Gastroesophageal sphincter (tissue), 4 donors: ENCODE results near the gene HLA-B. TPM values are rescaled to one million over a fixed set of nuclear protein-coding genes. Genes with fewer than 3 reads are reported as not detected.

Source experiments
- ATAC-seq: fragments of 150-250 bp; one replicate; pipeline ENCODE4 v1.9.1; 2016; ENCODE audit warnings: mild to moderate bottlenecking, moderate library complexity
- H3K27ac ChIP-seq, 4 donors: fragments of 200-600 bp; sonication (generic) in 3 of 4; 1 replicate in 3 of 4; 2 replicates in 1 of 4; pipeline ENCODE4 v1.5.1; 2016 to 2019
- H3K27me3 ChIP-seq: fragments of 200-600 bp; sonication (generic); one replicate; pipeline ENCODE4 v1.5.1; 2019
- H3K36me3 ChIP-seq, 2 donors: fragments of 200-600 bp; sonication (generic); one replicate each; pipeline ENCODE4 v1.5.1; 2019; ENCODE audit warnings: control low read depth in 1 of 2
- H3K4me1 ChIP-seq, 3 donors: fragments of 200-600 bp; sonication (generic); 1 replicate in 2 of 3; 2 replicates in 1 of 3; pipeline ENCODE4 v1.5.1; 2016 to 2019; ENCODE audit warnings: control low read depth in 2 of 3
- H3K4me3 ChIP-seq, 2 donors: fragments of 200-600 bp; sonication (generic); one replicate each; pipeline ENCODE4 v1.5.1; 2019; ENCODE audit warnings: mild to moderate bottlenecking in 1 of 2, moderate library complexity in 1 of 2
- H3K9me3 ChIP-seq, 3 donors: fragments of 200-600 bp; sonication (generic); one replicate each; pipeline ENCODE4 v1.5.1; 2017 to 2019; ENCODE audit warnings: control low read depth in 2 of 3
- CTCF ChIP-seq, 4 experiments: fragments of 200-600 bp in 2 of 4; fragments of 450-650 bp in 2 of 4; sonication (generic) in 1 of 4; IDR thresholded peaks; one replicate each; pipeline ENCODE4 v1.5.1; 2017 to 2019; ENCODE audit warnings: antibody characterized with exemption in 4 of 4, mild to moderate bottlenecking in 2 of 4, moderate library complexity in 2 of 4
- EP300 ChIP-seq: sonication (generic); formaldehyde crosslinking; IDR thresholded peaks from one replicate; pipeline ENCODE4 v1.6.1; 2017; ENCODE audit warnings: antibody characterized with exemption, mild to moderate bottlenecking
- POLR2A ChIP-seq, 2 donors: fragments of 450-650 bp; IDR thresholded peaks; one replicate each; pipeline ENCODE4 v1.6.1; 2017; ENCODE audit warnings: antibody characterized with exemption in 2 of 2, mild to moderate bottlenecking in 2 of 2, moderate library complexity in 1 of 2
- POLR2AphosphoS5 ChIP-seq: sonication (generic); formaldehyde crosslinking; IDR thresholded peaks from one replicate; pipeline ENCODE4 v1.6.1; 2017; ENCODE audit warnings: antibody characterized with exemption
- WGBS, 2 donors: methylation state at CpG; one replicate each; pipeline ENCODE4 v1.1.5; 2018; ENCODE audit warnings: low coverage in 1 of 2; 5-methylcytosine and 5-hydroxymethylcytosine counted together
- total RNA-seq, 4 donors: library from RNA; depleted of rRNA; stranded (reverse); fragments of >200 nt; gene quantifications; one replicate each; pipeline ENCODE4 v1.1.0, GENCODE V29; 2016

Gene HLA-B
- total RNA-seq, 4 donors from 2014 or later, result 299 to 991 (median 620) TPM

- Histone ChIP-seq H3K36me3 (no peaks in the 10 kb centered on the region), H3K27me3 (no peaks in the 10 kb centered on the region), H3K27ac (no peak overlapping the region), H3K4me3 (no peak overlapping the region), H3K4me1 (no peaks in the 10 kb centered on the region), H3K9me3 (peaks cover 0 to 9% (median 0%) of the 10 kb centered on the region in 3 donors)
- 43% methylated on average over 4 of the region's 4 CpGs for WGBS, 2 donors
- no peak for ATAC-seq
- no peak for TF ChIP-seq POLR2AphosphoS5
- TF ChIP-seq POLR2A (IDR thresholded peaks at IDR 0.05), result no peak
- TF ChIP-seq EP300, result no peak
- TF ChIP-seq CTCF (IDR thresholded peaks at IDR 0.05), result no peak
Measured at GRCh38 chr6:31332637-31333602, 24.1 kb downstream of the HLA-B start.

- 0 to 49% methylated on average over 3 to 4 of the region's 7 CpGs for WGBS, 2 donors
- ATAC-seq, result no peak
- H3K4me1 ChIP-seq, result no peaks in the 10 kb centered on the region
- H3K4me3 ChIP-seq, result no peak overlapping the region
- no peaks in the 10 kb centered on the region for H3K27me3 ChIP-seq
- no peaks in the 10 kb centered on the region for H3K36me3 ChIP-seq
- H3K9me3 ChIP-seq, result no peaks in the 10 kb centered on the region
- H3K27ac ChIP-seq, result no peak overlapping the region
- TF ChIP-seq EP300 (no peak), POLR2A (IDR thresholded peaks at IDR 0.05) (no peak), CTCF (IDR thresholded peaks at IDR 0.05) (no peak), POLR2AphosphoS5 (no peak)
Measured at GRCh38 chr6:31328355-31328960, 28.5 kb downstream of the HLA-B start.

GRCh38 chr6:31321820-31322219 is 35.2 kb downstream of the HLA-B start:
- Histone ChIP-seq H3K4me1 (no peaks in the 10 kb centered on the region), H3K27me3 (no peaks in the 10 kb centered on the region), H3K4me3 (no peak overlapping the region), H3K9me3 (no peaks in the 10 kb centered on the region), H3K36me3 (no peaks in the 10 kb centered on the region), H3K27ac (no peak overlapping the region)
- no peak for TF ChIP-seq POLR2AphosphoS5
- no peak for TF ChIP-seq POLR2A (IDR thresholded peaks at IDR 0.05)
- TF ChIP-seq EP300, result no peak
- no peak for TF ChIP-seq CTCF (IDR thresholded peaks at IDR 0.05)
- no peak for ATAC-seq

GRCh38 chr6:31321005-31321707 is 35.8 kb downstream of the HLA-B start:
- ATAC-seq, result no peak
- TF ChIP-seq POLR2AphosphoS5, result no peak
- TF ChIP-seq POLR2A (IDR thresholded peaks at IDR 0.05), result no peak
- no peak for TF ChIP-seq CTCF (IDR thresholded peaks at IDR 0.05)
- TF ChIP-seq EP300, result no peak
- H3K4me1 ChIP-seq, result no peaks in the 10 kb centered on the region
- no peak overlapping the region for H3K27ac ChIP-seq
- H3K9me3 ChIP-seq, result no peaks in the 10 kb centered on the region
- no peak overlapping the region for H3K4me3 ChIP-seq
- H3K27me3 ChIP-seq, result no peaks in the 10 kb centered on the region
- 0 to 26% methylated on average over 1 of the region's 1 CpG for WGBS, 2 donors
- H3K36me3 ChIP-seq, result no peaks in the 10 kb centered on the region
